ENCODE data around the gene SVOP. TPM values are rescaled to one million over a fixed set of nuclear protein-coding genes. Genes with fewer than 3 reads are reported as not detected.

Gene SVOP
- total and polyA plus RNA-seq, 2 experiments from 2014 or later: 0.10 TPM; not detected in 1

DNA sequence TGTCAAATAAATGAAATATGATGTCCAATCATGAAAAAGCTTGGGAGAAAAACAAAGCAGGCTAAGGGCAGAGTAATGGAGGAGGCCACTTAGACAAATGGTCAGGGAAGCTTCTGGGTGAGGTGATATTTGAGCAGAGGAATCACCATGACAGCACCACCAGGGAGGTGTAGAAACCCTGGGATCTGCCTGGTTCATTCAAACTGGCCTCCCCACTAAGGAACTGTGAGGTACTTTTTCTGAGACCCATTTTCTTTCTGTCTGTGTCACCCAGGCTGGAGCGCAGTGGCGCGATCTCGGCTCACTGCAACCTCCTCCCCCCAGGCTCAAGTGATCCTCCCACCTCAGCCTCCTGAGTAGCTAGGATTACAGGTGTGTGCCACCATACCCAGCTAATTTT lies 155.7 kb downstream of the SVOP start:
- no peak overlapping the region for H2AFZ ChIP-seq
- no peak overlapping the region for H3K4me3 ChIP-seq
- DNase-seq (ENCODE audit: low spot score) (no peak), ATAC-seq (no peak)
- no peak overlapping the region for H3K27ac Mint-ChIP-seq
- H3K36me3 ChIP-seq (ENCODE audit: insufficient read depth): no peaks in the 10 kb centered on the region
- no peaks in the 10 kb centered on the region for H3F3A ChIP-seq (replicated peaks; ENCODE audit: low read depth)
- H3K79me2 ChIP-seq (replicated peaks; ENCODE audit: insufficient read depth): no peaks in the 10 kb centered on the region
- no peak overlapping the region for H3K4me3 Mint-ChIP-seq
- H4K20me1 ChIP-seq (replicated peaks; ENCODE audit: insufficient read depth): no peaks in the 10 kb centered on the region
- peaks cover 3% of the 10 kb centered on the region; the same call in 2 of the 3 replicates for H3K36me3 Mint-ChIP-seq (ENCODE audit: low read depth)
- TF ChIP-seq CREB1 (CRISPR knock-in tag; IDR thresholded peaks at IDR 0.05; ENCODE audit: low read depth): no peak
- no peak for TF ChIP-seq CTCF (conservative IDR thresholded peaks at IDR 0.05; ENCODE audit: low read depth in 2 of 2)
- no peak for TF ChIP-seq ZNF331 (CRISPR knock-in tag; IDR thresholded peaks at IDR 0.05; ENCODE audit: low read depth)
- H3K27me3 Mint-ChIP-seq (ENCODE audit: insufficient read depth, low read depth, poor library complexity): peaks cover 4% of the 10 kb centered on the region
- no peaks in the 10 kb centered on the region for H3K27me3 ChIP-seq (ENCODE audit: insufficient read depth)
- H3K4me1 Mint-ChIP-seq: peaks cover 6% of the 10 kb centered on the region
- H3K9me2 ChIP-seq (ENCODE audit: insufficient read depth): no peaks in the 10 kb centered on the region
- H3K27ac ChIP-seq (ENCODE audit: low read depth): no peak overlapping the region
- no peak overlapping the region for H3K4me2 ChIP-seq
- H3K9me3 Mint-ChIP-seq: peaks cover 2% of the 10 kb centered on the region; the same call in 2 of the 3 replicates
- peaks cover 4% of the 10 kb centered on the region for H3K4me1 ChIP-seq (ENCODE audit: insufficient read depth)

DNA sequence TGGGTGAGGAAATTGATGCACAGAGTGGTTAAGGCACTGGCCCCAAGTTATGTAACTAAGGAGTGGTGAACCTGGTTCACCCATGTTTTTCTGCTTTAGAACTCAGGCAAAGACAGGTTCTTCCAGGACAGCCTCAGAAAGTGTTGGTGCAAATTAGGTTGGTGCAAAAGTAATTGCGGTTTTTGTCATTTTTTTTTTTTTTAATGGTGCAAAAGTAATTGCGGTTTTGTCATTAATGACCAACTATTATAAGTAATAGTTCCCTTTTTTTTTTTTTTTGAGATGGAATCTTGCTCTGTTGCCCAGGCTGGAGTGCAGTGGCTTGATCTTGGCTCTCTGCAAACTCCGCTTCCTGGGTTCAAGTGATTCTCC lies 158.3 kb downstream of the SVOP start:
- Mint-ChIP-seq H3K27ac (no peak overlapping the region), H3K4me1 (peaks cover 22% of the 10 kb centered on the region), H3K9me3 (peaks cover 2% of the 10 kb centered on the region; the same call in 2 of the 3 replicates), H3K4me3 (no peak overlapping the region), H3K36me3 (ENCODE audit: low read depth) (peaks cover 3% of the 10 kb centered on the region; the same call in 2 of the 3 replicates), H3K27me3 (ENCODE audit: insufficient read depth, low read depth, poor library complexity) (peaks cover 2% of the 10 kb centered on the region)
- Histone ChIP-seq H3K27ac (ENCODE audit: low read depth) (no peak overlapping the region), H3K4me1 (ENCODE audit: insufficient read depth) (peaks cover 21% of the 10 kb centered on the region), H3K27me3 (ENCODE audit: insufficient read depth) (peaks cover 12% of the 10 kb centered on the region), H3K79me2 (replicated peaks; ENCODE audit: insufficient read depth) (no peaks in the 10 kb centered on the region), H4K20me1 (replicated peaks; ENCODE audit: insufficient read depth) (no peaks in the 10 kb centered on the region), H3K36me3 (ENCODE audit: insufficient read depth) (no peaks in the 10 kb centered on the region), H3K9me2 (ENCODE audit: insufficient read depth) (no peaks in the 10 kb centered on the region), H3K4me2 (no peak overlapping the region), H3F3A (replicated peaks; ENCODE audit: low read depth) (no peaks in the 10 kb centered on the region), H2AFZ (no peak overlapping the region), H3K4me3 (no peak overlapping the region)
- ATAC-seq (no peak), DNase-seq (ENCODE audit: low spot score) (no peak)
- TF ChIP-seq ZNF331 (CRISPR knock-in tag; IDR thresholded peaks at IDR 0.05; ENCODE audit: low read depth) (no peak), STAT1 (IDR thresholded peaks at IDR 0.05; ENCODE audit: unreplicated experiment) (no peak), ETS1 (IDR thresholded peaks at IDR 0.05) (no peak), EZH2phosphoT487 (IDR thresholded peaks at IDR 0.05; ENCODE audit: unreplicated experiment) (no peak), REST (IDR thresholded peaks at IDR 0.05; ENCODE audit: unreplicated experiment) (no peak), ZNF114 (CRISPR knock-in tag; IDR thresholded peaks at IDR 0.05) (no peak), NANOG (IDR thresholded peaks at IDR 0.05; ENCODE audit: borderline replicate concordance) (no peak), CTCF (conservative IDR thresholded peaks at IDR 0.05; ENCODE audit: low read depth in 2 of 2) (no peak), JUNB (IDR thresholded peaks at IDR 0.05; ENCODE audit: unreplicated experiment) (no peak), POLR2AphosphoS5 (IDR thresholded peaks at IDR 0.05; ENCODE audit: low read depth) (no peak), EZH2 (IDR thresholded peaks at IDR 0.05; ENCODE audit: low read depth, unreplicated experiment) (no peak)

Measured in GM23338 (cell line).